HG02884 (cell line): ENCODE measurements around the gene CPA2.
"Not testable (repeated sequence)": the region's sequence is repeated elsewhere in the genome, so short reads cannot be mapped to it uniquely, and the experiment has no call there.

ENCODE experiments used
- ATAC-seq: cut with Tn5 transposase; IDR thresholded peaks from one replicate; pipeline ENCODE4 v1.9.1; 2021; ENCODE audit warnings: mild to moderate bottlenecking, moderate library complexity; ENCODE audit not compliant: unreplicated experiment

CPA2 gene

GRCh38 chr7:130249626-130250025 is 17.0 kb upstream of the CPA2 start:
- not testable (repeated sequence) for ATAC-seq

- no peak for ATAC-seq
Measured at GRCh38 chr7:130254555-130254954, 12.1 kb upstream of the CPA2 start.

GRCh38 chr7:130256704-130257103 is 10.0 kb upstream of the CPA2 start:
- no peak for ATAC-seq

GRCh38 chr7:130258494-130259078 is 8.1 kb upstream of the CPA2 start:
- ATAC-seq: no peak

GRCh38 chr7:130262448-130262847 is 4.2 kb upstream of the CPA2 start:
- ATAC-seq: no peak

- no peak for ATAC-seq
Measured at GRCh38 chr7:130263130-130263529, 3.5 kb upstream of the CPA2 start.

- ATAC-seq: no peak
Measured at GRCh38 chr7:130266961-130267321, 278 bp downstream of the CPA2 start.

- no peak for ATAC-seq
Measured at GRCh38 chr7:130268463-130269317, 2.0 kb downstream of the CPA2 start.

- ATAC-seq: no peak
Measured at GRCh38 chr7:130269318-130269694, 2.6 kb downstream of the CPA2 start.

GRCh38 chr7:130270947-130271800 is 4.5 kb downstream of the CPA2 start:
- no peak for ATAC-seq

- no peak for ATAC-seq
Measured at GRCh38 chr7:130272381-130273080, 5.9 kb downstream of the CPA2 start.

- ATAC-seq: no peak
Measured at GRCh38 chr7:130273081-130273932, 6.6 kb downstream of the CPA2 start.

GRCh38 chr7:130273933-130274255 is 7.2 kb downstream of the CPA2 start:
- ATAC-seq: no peak

- no peak for ATAC-seq
Measured at GRCh38 chr7:130274296-130274695, 7.6 kb downstream of the CPA2 start.

GRCh38 chr7:130274983-130275591 is 8.4 kb downstream of the CPA2 start:
- ATAC-seq: no peak

GRCh38 chr7:130275826-130276297 is 9.2 kb downstream of the CPA2 start:
- no peak for ATAC-seq

GRCh38 chr7:130276796-130277762 is 10.4 kb downstream of the CPA2 start:
- ATAC-seq: no peak

GRCh38 chr7:130277763-130278643 is 11.3 kb downstream of the CPA2 start:
- no peak for ATAC-seq
